Endothelial cell of umbilical vein (primary cell): ENCODE data around the gene BBX. TPM values are rescaled to one million over a fixed set of nuclear protein-coding genes. Genes with fewer than 3 reads are reported as not detected.

ENCODE experiments used
- BruUV-seq: library from RNA; stranded (reverse); fragments of 400-500 nt; replicated peaks from 2 replicates; lab custom pipeline; 2021; lab: Mats Ljungman, UMichigan
- CTCF ChIA-PET: fragments of 300-600, 350-600 bp; sonication (Branson Sonifier 250); formaldehyde crosslinking; loops from one replicate; lab custom pipeline; 2021; ENCODE audit warnings: antibody characterized with exemption, inconsistent platforms; lab: Charles Lee
- POLR2A ChIA-PET: fragments of 300-600, 350-600 bp; sonication (Branson Sonifier 250); formaldehyde crosslinking; loops from one replicate; lab custom pipeline; 2021; ENCODE audit warnings: antibody characterized with exemption, inconsistent platforms; lab: Charles Lee
- DNase-seq: peaks from one replicate; pipeline ENCODE4 v3.0.0-alpha.2; 2011; ENCODE audit warnings: low read depth, low spot score
- FAIRE-seq: peaks from 2 replicates; lab custom pipeline; 2011; peaks lifted over from hg19 to GRCh38; lab: Jason Lieb, UNC
- H2AFZ ChIP-seq: 2 replicates; pipeline ENCODE4 v1.6.0; 2012; ENCODE audit warnings: low read depth, low read length, control low read depth, inconsistent platforms
- H3K27ac ChIP-seq: 2 replicates; pipeline ENCODE4 v1.5.1; 2011; ENCODE audit warnings: low read depth, mild to moderate bottlenecking, control low read depth, low read length, moderate library complexity; ENCODE audit not compliant: insufficient read depth
- H3K27me3 ChIP-seq, 2 experiments: 2 replicates each; pipeline versions ENCODE4 v1.6.0 to v1.6.1; 2011; ENCODE audit warnings: low read length in 2 of 2, mixed read lengths in 1 of 2; ENCODE audit not compliant: control insufficient read depth in 2 of 2, insufficient read depth in 2 of 2
- H3K36me3 ChIP-seq, 2 experiments: 2 replicates in 1 of 2; 3 replicates in 1 of 2; pipeline ENCODE4 v1.5.1; 2011; ENCODE audit warnings: low read length in 2 of 2, mild to moderate bottlenecking in 1 of 2, moderate library complexity in 1 of 2; ENCODE audit not compliant: control insufficient read depth in 2 of 2, insufficient read depth in 2 of 2; ENCODE audit errors: extremely low read depth in 1 of 2
- H3K4me1 ChIP-seq: 3 replicates; pipeline ENCODE4 v1.5.1; 2011; ENCODE audit warnings: mild to moderate bottlenecking, low read length; ENCODE audit not compliant: control insufficient read depth, insufficient read depth; ENCODE audit errors: extremely low read depth
- H3K4me2 ChIP-seq: 2 replicates; pipeline ENCODE4 v1.6.1; 2011; ENCODE audit warnings: low read length, control low read depth, mixed read lengths; ENCODE audit not compliant: insufficient read depth
- H3K4me3 ChIP-seq, 3 experiments: fragments of 200-600 bp in 1 of 3; sonication (generic), shearing (Covaris generic) in 1 of 3; replicated peaks in 1 of 3; 2 replicates each; pipeline ENCODE4 v1.5.1; 2011 to 2016; ENCODE audit warnings: control low read depth in 3 of 3, low read length in 3 of 3, mild to moderate bottlenecking in 2 of 3, inconsistent platforms in 1 of 3, low read depth in 1 of 3, moderate library complexity in 1 of 3; ENCODE audit not compliant: insufficient read depth in 1 of 3
- H3K79me2 ChIP-seq: 2 replicates; pipeline ENCODE4 v1.6.0; 2012; ENCODE audit warnings: low read length, inconsistent platforms; ENCODE audit not compliant: control insufficient read depth, insufficient read depth
- H3K9ac ChIP-seq: replicated peaks from 2 replicates; pipeline ENCODE3; 2011; ENCODE audit warnings: low read length, control low read depth; ENCODE audit not compliant: insufficient read depth; ENCODE audit errors: extremely low read depth
- H3K9me1 ChIP-seq: replicated peaks from 3 replicates; pipeline ENCODE4 v1.6.0; 2011; ENCODE audit warnings: mild to moderate bottlenecking, low read length; ENCODE audit not compliant: control insufficient read depth, insufficient read depth; ENCODE audit errors: extremely low read depth
- H3K9me3 ChIP-seq: replicated peaks from 2 replicates; pipeline ENCODE4 v1.5.1; 2012; ENCODE audit warnings: low read length, inconsistent platforms; ENCODE audit not compliant: control insufficient read depth, insufficient read depth
- H4K20me1 ChIP-seq: replicated peaks from 2 replicates; pipeline ENCODE3; 2011; ENCODE audit warnings: mild to moderate bottlenecking, low read length; ENCODE audit not compliant: control insufficient read depth, insufficient read depth; ENCODE audit errors: extremely low read depth
- CTCF ChIP-seq, 2 donors: IDR thresholded peaks; 1 replicate in 1 of 2; 2 replicates in 1 of 2; pipeline ENCODE4 v1.5.1; 2011; ENCODE audit warnings: low read length in 2 of 2, mild to moderate bottlenecking in 2 of 2, moderate library complexity in 2 of 2, control low read depth in 1 of 2, inconsistent platforms in 1 of 2, low read depth in 1 of 2; ENCODE audit not compliant: insufficient read depth in 1 of 2; ENCODE audit errors: extremely low read depth in 1 of 2
- EZH2 ChIP-seq: IDR thresholded peaks from 2 replicates; pipeline ENCODE4 v1.6.1; 2012; ENCODE audit warnings: borderline replicate concordance, low read depth, mild to moderate bottlenecking, moderate library complexity, low read length, inconsistent platforms; ENCODE audit not compliant: severe bottlenecking
- FOS ChIP-seq: IDR thresholded peaks from 2 replicates; pipeline ENCODE4 v1.6.1; 2011; ENCODE audit warnings: mild to moderate bottlenecking, low read length, moderate library complexity, borderline replicate concordance; ENCODE audit not compliant: insufficient read depth
- GATA2 ChIP-seq: IDR thresholded peaks from 2 replicates; pipeline ENCODE4 v1.7.0; 2011; ENCODE audit warnings: low read depth, mild to moderate bottlenecking, moderate library complexity, mixed read lengths, low read length; ENCODE audit not compliant: insufficient read length, insufficient read depth
- MAX ChIP-seq: IDR thresholded peaks from 2 replicates; pipeline ENCODE4 v1.6.1; 2011; ENCODE audit not compliant: insufficient read depth, insufficient read length
- MYC ChIP-seq: IDR thresholded peaks from one replicate; pipeline ENCODE4 v1.6.1; 2011; ENCODE audit warnings: mild to moderate bottlenecking, low read depth, low read length
- POLR2A ChIP-seq: IDR thresholded peaks from 2 replicates; pipeline ENCODE4 v1.6.1; 2012; ENCODE audit warnings: low read depth, mild to moderate bottlenecking, control low read depth, low read length
- POLR2AphosphoS5 ChIP-seq: IDR thresholded peaks from 2 replicates; pipeline ENCODE4 v1.6.1; 2012; ENCODE audit warnings: low read depth, mild to moderate bottlenecking, control low read depth, low read length, moderate library complexity; ENCODE audit not compliant: insufficient read depth
- dilution Hi-C: fragments of 300-500 bp; cut with MboI; formaldehyde crosslinking; loops from one replicate; pipeline ENCODE4 v1.15.0; 2019; ENCODE audit warnings: low sequenced_read_pairs; ENCODE audit not compliant: extremely low pct_ligation_motif_present
- intact Hi-C: fragments of 100-400 bp; cut with micrococcal nuclease; formaldehyde crosslinking; loops from one replicate; pipeline ENCODE4 v1.10.0; 2022
- polyA plus RNA-seq, 4 experiments: library from polyadenylated mRNA; depleted of rRNA in 3 of 4; stranded (reverse) in 3 of 4; unstranded in 1 of 4; fragments of >200 nt; gene quantifications; 2 replicates each; pipeline versions ENCODE4 v1.2.1 to v1.2.3, GENCODE V29; 2011 to 2012; ENCODE audit warnings: missing spikeins in 1 of 4
- total RNA-seq: library from RNA; stranded (reverse); gene quantifications from 2 replicates; pipeline ENCODE4 v1.2.3, GENCODE V29; 2021

BBX gene
- total and polyA plus RNA-seq, 2 donors (not counting 3 experiments of a cell fraction or from before 2014, with no cell fraction given) = 21.4 to 43.4 TPM

DNA sequence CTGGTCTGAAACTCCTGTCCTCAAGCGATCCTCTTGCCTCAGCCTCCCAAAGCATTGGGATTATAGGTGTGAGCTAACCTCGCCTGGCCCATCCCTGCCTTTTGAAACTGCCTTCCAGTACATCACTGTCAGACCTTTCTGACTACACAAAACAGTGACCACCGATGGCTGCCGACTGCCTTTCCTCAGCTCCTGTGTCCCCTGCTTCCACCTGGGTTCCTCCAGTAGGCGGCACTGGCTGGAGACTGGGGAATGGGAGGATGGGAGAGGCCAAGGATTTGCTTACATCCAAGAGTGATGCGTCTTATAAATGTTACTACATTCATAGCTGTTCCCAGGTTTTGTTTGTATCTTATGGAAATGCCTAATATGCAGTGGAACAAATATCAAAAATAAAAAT is 242.8 kb downstream of the BBX start:
- H2AFZ ChIP-seq = no peak overlapping the region
- ChIA-PET POLR2A (no interaction called here), CTCF (interaction anchor here (1.2 kb wide), 1 partner anchor 75 kb away, joined by 3 read pairs; no protein-coding TSS in a partner anchor)
- DNase-seq (no peak), FAIRE-seq (no peak)
- H3K36me3 ChIP-seq = peaks cover 0 to 4% of the 10 kb centered on the region in 2 experiments
- no peaks in the 10 kb centered on the region for H3K9me3 ChIP-seq
- no peak overlapping the region for H3K9ac ChIP-seq
- no peaks in the 10 kb centered on the region for H4K20me1 ChIP-seq
- no peak overlapping the region for H3K27ac ChIP-seq
- H3K4me2 ChIP-seq = no peak overlapping the region
- no peaks in the 10 kb centered on the region for H3K27me3 ChIP-seq
- no peak for TF ChIP-seq POLR2AphosphoS5
- TF ChIP-seq CTCF (IDR thresholded peaks at IDR 0.05; ENCODE audit: extremely low read depth in 1 of 2, insufficient read depth in 1 of 2, low read depth in 1 of 2, low read length in 2 of 2) = no peak
- TF ChIP-seq GATA2 = no peak
- no peak for TF ChIP-seq MYC
- no peak for TF ChIP-seq FOS
- no peak for TF ChIP-seq POLR2A
- no peak for TF ChIP-seq MAX
- no peak for TF ChIP-seq EZH2
- dilution Hi-C loops (no loop called here), intact Hi-C loops (no loop called here)
- no TSS peak for BruUV-seq
- H3K79me2 ChIP-seq = no peaks in the 10 kb centered on the region
- no peaks in the 10 kb centered on the region for H3K4me1 ChIP-seq
- no peak overlapping the region for H3K4me3 ChIP-seq
- H3K9me1 ChIP-seq = no peaks in the 10 kb centered on the region
